ENCODE data around the gene ZNF521.

Gene ZNF521

GRCh38 chr18:25166113-25166512 lies 185.9 kb downstream of the ZNF521 start:
- no peak for DNase-seq

GRCh38 chr18:25164848-25165811 lies 186.8 kb downstream of the ZNF521 start:
- no peak for DNase-seq

- no peak for DNase-seq
Measured at GRCh38 chr18:25164211-25164847, 187.6 kb downstream of the ZNF521 start.

- no peak for DNase-seq
Measured at GRCh38 chr18:25153426-25153825, 198.5 kb downstream of the ZNF521 start.

- no peak for DNase-seq
Measured at GRCh38 chr18:25147877-25148488, 204.0 kb downstream of the ZNF521 start.

GRCh38 chr18:25146512-25146910 lies 205.5 kb downstream of the ZNF521 start:
- no peak for DNase-seq

GRCh38 chr18:25145731-25146511 lies 206.0 kb downstream of the ZNF521 start:
- DNase-seq, result no peak

- peak; percentile 69 for DNase-seq
Measured at GRCh38 chr18:25144820-25145219, 207.1 kb downstream of the ZNF521 start.

- no peak for DNase-seq
Measured at GRCh38 chr18:25141886-25142285, 210.1 kb downstream of the ZNF521 start.

- no peak for DNase-seq
Measured at GRCh38 chr18:25141399-25141798, 210.6 kb downstream of the ZNF521 start.

- DNase-seq, result no peak
Measured at GRCh38 chr18:25140962-25141308, 211.0 kb downstream of the ZNF521 start.

GRCh38 chr18:25140124-25140961 lies 211.6 kb downstream of the ZNF521 start:
- DNase-seq, result no peak

GRCh38 chr18:25137197-25137472 lies 214.8 kb downstream of the ZNF521 start:
- DNase-seq, result no peak

GRCh38 chr18:25136416-25137196 lies 215.4 kb downstream of the ZNF521 start:
- no peak for DNase-seq

GRCh38 chr18:25134861-25135260 lies 217.1 kb downstream of the ZNF521 start:
- no peak for DNase-seq

GRCh38 chr18:25133879-25134278 lies 218.1 kb downstream of the ZNF521 start:
- no peak for DNase-seq

- no peak for DNase-seq
Measured at GRCh38 chr18:25132786-25133496, 219.0 kb downstream of the ZNF521 start.

GRCh38 chr18:25126751-25127150 lies 225.2 kb downstream of the ZNF521 start:
- DNase-seq, result no peak

GRCh38 chr18:25125680-25126079 lies 226.3 kb downstream of the ZNF521 start:
- no peak for DNase-seq

- no peak for DNase-seq
Measured at GRCh38 chr18:25123438-25124232, 228.3 kb downstream of the ZNF521 start.

Data from femur (tissue), 1 donor.